GM10266 (cell line): Measurements from ENCODE around the gene BBS10.
"Not testable (repeated sequence)": the region's sequence is repeated elsewhere in the genome, so short reads cannot be mapped to it uniquely, and the experiment has no call there.

Experiments used
- DNase-seq: peaks from one replicate; pipeline ENCODE4 v3.0.0; 2012; ENCODE audit errors: extremely low spot score
- CTCF ChIP-seq: IDR thresholded peaks from 2 replicates; pipeline ENCODE4 v1.5.1; 2012; ENCODE audit warnings: mild to moderate bottlenecking, low read depth; ENCODE audit not compliant: control insufficient read depth, insufficient read depth; ENCODE audit errors: missing control alignments

BBS10 gene

GRCh38 chr12:76375939-76376338, 27.7 kb upstream of the BBS10 start:
- DNase-seq, result no peak
- TF ChIP-seq CTCF, result no peak

- no peak for TF ChIP-seq CTCF
- no peak for DNase-seq
These were observed 27.3 kb upstream of the BBS10 start for GRCh38 chr12:76375470-76375869.

GRCh38 chr12:76374386-76375020, 26.3 kb upstream of the BBS10 start:
- no peak for DNase-seq
- no peak for TF ChIP-seq CTCF

GRCh38 chr12:76368230-76368629, 20.0 kb upstream of the BBS10 start:
- no peak for DNase-seq
- no peak for TF ChIP-seq CTCF

- no peak for TF ChIP-seq CTCF
These were observed 17.9 kb upstream of the BBS10 start for GRCh38 chr12:76366163-76366562.

GRCh38 chr12:76364131-76364530, 15.9 kb upstream of the BBS10 start:
- not testable (repeated sequence) for DNase-seq

More at GRCh38 chr12:76366163-76366562, 17.9 kb upstream of the BBS10 start:
- DNase-seq, result no peak

GRCh38 chr12:76360316-76360715, 12.1 kb upstream of the BBS10 start:
- no peak for DNase-seq
- no peak for TF ChIP-seq CTCF

GRCh38 chr12:76356071-76356470, 7.9 kb upstream of the BBS10 start:
- DNase-seq, result no peak
- no peak for TF ChIP-seq CTCF
